HCT116 (cell line): Measurements from ENCODE around the gene PRPF31. TPM values are rescaled to one million over a fixed set of nuclear protein-coding genes. Genes with fewer than 3 reads are reported as not detected.
A peak's percentile ranks its signal among the peaks of the same experiment; 100 is the strongest.

Source experiments
- ATAC-seq: fragments of 200-7000 bp; cut with Tn5 transposase; 2 replicates; pipeline ENCODE4 v1.9.1; 2020; ENCODE audit warnings: mild to moderate bottlenecking, moderate library complexity
- BruUV-seq: library from RNA; stranded (reverse); fragments of 400-500 nt; replicated peaks from 2 replicates; lab custom pipeline; 2021; lab: Mats Ljungman, UMichigan
- CTCF ChIA-PET: fragments of 300-600 bp; sonication (Branson Sonifier 250); formaldehyde crosslinking; loops from one replicate; lab custom pipeline; 2021; ENCODE audit warnings: antibody characterized with exemption; lab: Charles Lee
- POLR2A ChIA-PET: fragments of 300-600, 350-600 bp; sonication (Branson Sonifier 250); formaldehyde crosslinking; loops from one replicate; lab custom pipeline; 2021; ENCODE audit warnings: antibody characterized with exemption; lab: Charles Lee
- RAD21 ChIA-PET, 2 experiments: fragments of 300-600 bp; sonication (Branson Sonifier 250); formaldehyde crosslinking; loops; one replicate each; lab custom pipeline; 2023; ENCODE audit warnings: low total read pairs in 2 of 2; ENCODE audit not compliant: uncharacterized antibody in 2 of 2, unreplicated experiment in 2 of 2, low non-redundant PET in 1 of 2; lab: Charles Lee
- DNase-seq: peaks from one replicate; pipeline ENCODE4 v3.0.0-alpha.2; 2010; ENCODE audit warnings: low read depth, low spot score
- H2AFZ ChIP-seq: fragments of 200-600 bp; shearing (Covaris generic), sonication (generic); 2 replicates; pipeline ENCODE4 v1.6.1; 2017; ENCODE audit warnings: low read depth, mixed run types, mixed read lengths, antibody characterized with exemption, low read length; ENCODE audit not compliant: poor library complexity, severe bottlenecking
- H3K27ac ChIP-seq: 2 replicates; pipeline ENCODE4 v1.5.1; 2012; ENCODE audit warnings: low read depth, low read length
- H3K27me3 ChIP-seq: fragments of 200-600 bp; sonication (generic); 2 replicates; pipeline ENCODE4 v1.6.1; 2016; ENCODE audit warnings: mixed run types, low read length, mixed read lengths; ENCODE audit not compliant: insufficient read depth
- H3K36me3 ChIP-seq, 2 experiments: fragments of 200-500 bp in 1 of 2; fragments of 200-600 bp in 1 of 2; sonication (Bioruptor generic) in 1 of 2; sonication (generic) in 1 of 2; 2 replicates each; pipeline versions ENCODE4 v1.5.1 to v1.6.1; 2014 to 2016; ENCODE audit warnings: low read length in 2 of 2, inconsistent platforms in 1 of 2, mixed read lengths in 1 of 2, mixed run types in 1 of 2; ENCODE audit not compliant: insufficient read depth in 2 of 2, control insufficient read depth in 1 of 2
- H3K4me1 ChIP-seq, 2 experiments: fragments of 200-600 bp in 1 of 2; sonication (generic) in 1 of 2; 2 replicates each; pipeline versions ENCODE4 v1.5.1 to v1.6.1; 2012 to 2017; ENCODE audit warnings: low read length in 2 of 2, inconsistent platforms in 1 of 2, mild to moderate bottlenecking in 1 of 2, mixed read lengths in 1 of 2, mixed run types in 1 of 2, moderate library complexity in 1 of 2; ENCODE audit not compliant: insufficient read depth in 2 of 2, control insufficient read depth in 1 of 2
- H3K4me2 ChIP-seq: fragments of 200-600 bp; sonication (generic); 2 replicates; pipeline ENCODE4 v1.6.1; 2017; ENCODE audit warnings: mixed run types, low read length, mixed read lengths
- H3K4me3 ChIP-seq, 2 experiments: fragments of 200-600 bp in 1 of 2; sonication (generic) in 1 of 2; replicated peaks in 1 of 2; 2 replicates each; pipeline ENCODE4 v1.5.1; 2011 to 2016; ENCODE audit warnings: low read length in 2 of 2, control low read depth in 1 of 2, low read depth in 1 of 2, mild to moderate bottlenecking in 1 of 2, mixed read lengths in 1 of 2, mixed run types in 1 of 2
- H3K79me2 ChIP-seq: fragments of 200-600 bp; sonication (generic); 2 replicates; pipeline ENCODE4 v1.6.1; 2017; ENCODE audit warnings: mild to moderate bottlenecking, mixed run types, low read length, moderate library complexity, mixed read lengths; ENCODE audit not compliant: insufficient read depth
- H3K9ac ChIP-seq: fragments of 200-600 bp; sonication (generic); 2 replicates; pipeline ENCODE4 v1.6.1; 2016; ENCODE audit warnings: low read length, mixed read lengths
- H3K9me2 ChIP-seq: fragments of 200-600 bp; sonication (generic), shearing (Covaris generic); 2 replicates; pipeline ENCODE4 v1.6.1; 2017; ENCODE audit warnings: mixed run types, mild to moderate bottlenecking, moderate library complexity; ENCODE audit not compliant: insufficient read depth
- H3K9me3 ChIP-seq, 2 experiments: fragments of 200-500 bp in 1 of 2; fragments of 200-600 bp in 1 of 2; sonication (Bioruptor generic) in 1 of 2; sonication (generic) in 1 of 2; 2 replicates each; pipeline ENCODE4 v1.6.1; 2014 to 2017; ENCODE audit warnings: low read length in 2 of 2, mixed read lengths in 2 of 2, inconsistent platforms in 1 of 2, low read depth in 1 of 2, mild to moderate bottlenecking in 1 of 2, mixed run types in 1 of 2, moderate library complexity in 1 of 2; ENCODE audit not compliant: control insufficient read depth in 1 of 2, insufficient read depth in 1 of 2
- H4K20me1 ChIP-seq: fragments of 200-600 bp; sonication (generic), shearing (Covaris generic); 2 replicates; pipeline ENCODE4 v1.6.1; 2017; ENCODE audit warnings: mixed run types, mild to moderate bottlenecking, moderate library complexity; ENCODE audit not compliant: insufficient read depth
- ATF3 ChIP-seq: IDR thresholded peaks from 2 replicates; pipeline ENCODE4 v1.6.1; 2012
- CEBPB ChIP-seq: IDR thresholded peaks from 2 replicates; pipeline ENCODE4 v1.6.1; 2012; ENCODE audit warnings: low read depth
- CTCF ChIP-seq, 3 experiments: fragments of 200-600 bp in 1 of 3; sonication (generic) in 1 of 3; IDR thresholded peaks in 2 of 3; conservative IDR thresholded peaks in 1 of 3; 2 replicates each; pipeline ENCODE4 v1.5.1; 2012 to 2017; ENCODE audit warnings: low read depth in 2 of 3, low read length in 2 of 3, antibody characterized with exemption in 1 of 3, borderline replicate concordance in 1 of 3, control low read depth in 1 of 3, mild to moderate bottlenecking in 1 of 3, mixed read lengths in 1 of 3, mixed run types in 1 of 3, moderate library complexity in 1 of 3; ENCODE audit not compliant: insufficient read depth in 1 of 3
- EGR1 ChIP-seq: IDR thresholded peaks from 2 replicates; pipeline ENCODE4 v1.6.1; 2012; ENCODE audit warnings: low read depth
- ELF1 ChIP-seq: IDR thresholded peaks from 2 replicates; pipeline ENCODE4 v1.6.1; 2012; ENCODE audit warnings: low read depth, borderline replicate concordance
- EZH2 ChIP-seq: fragments of 200-600 bp; sonication (generic); IDR thresholded peaks from 2 replicates; pipeline ENCODE4 v1.6.1; 2017; ENCODE audit warnings: antibody characterized with exemption, mixed run types
- FOSL1 ChIP-seq: IDR thresholded peaks from 2 replicates; pipeline ENCODE4 v1.6.1; 2012; ENCODE audit warnings: low read depth
- JUND ChIP-seq: IDR thresholded peaks from 2 replicates; pipeline ENCODE4 v1.6.1; 2012
- MAX ChIP-seq: IDR thresholded peaks from 2 replicates; pipeline ENCODE4 v1.6.1; 2012
- POLR2AphosphoS5 ChIP-seq: IDR thresholded peaks from 2 replicates; pipeline ENCODE4 v1.6.1; 2011; ENCODE audit warnings: mild to moderate bottlenecking, low read depth, low read length, moderate library complexity
- SIN3A ChIP-seq: IDR thresholded peaks from 2 replicates; pipeline ENCODE4 v1.6.1; 2012; ENCODE audit warnings: low read depth
- SP1 ChIP-seq: IDR thresholded peaks from 2 replicates; pipeline ENCODE4 v1.6.1; 2012; ENCODE audit warnings: low read depth
- SRF ChIP-seq: IDR thresholded peaks from 2 replicates; pipeline ENCODE4 v1.6.1; 2012; ENCODE audit warnings: low read depth
- TCF7L2 ChIP-seq: IDR thresholded peaks from 2 replicates; pipeline ENCODE4 v1.7.0; 2011; ENCODE audit warnings: borderline replicate concordance, inconsistent platforms; ENCODE audit not compliant: insufficient read depth, insufficient read length; ENCODE audit errors: extremely low read depth
- YY1 ChIP-seq: IDR thresholded peaks from 2 replicates; pipeline ENCODE4 v1.6.1; 2011; ENCODE audit warnings: low read length, low read depth, moderate library complexity, mild to moderate bottlenecking; ENCODE audit not compliant: insufficient replicate concordance; ENCODE audit errors: extremely low read depth
- ZFX ChIP-seq: fragments of 450-650 bp; IDR thresholded peaks from 2 replicates; pipeline ENCODE4 v1.6.1; 2017
- intact Hi-C: fragments of 100-400 bp; cut with micrococcal nuclease; formaldehyde crosslinking; loops from 2 replicates; pipeline ENCODE4 v1.10.0; 2022
- total RNA-seq: library from RNA; stranded (reverse); gene quantifications from one replicate; pipeline ENCODE4 v1.2.1, GENCODE V29; 2021; ENCODE audit not compliant: unreplicated experiment

Gene PRPF31
- total RNA-seq, 1 experiment from 2014 or later: 99.0 TPM

DNA sequence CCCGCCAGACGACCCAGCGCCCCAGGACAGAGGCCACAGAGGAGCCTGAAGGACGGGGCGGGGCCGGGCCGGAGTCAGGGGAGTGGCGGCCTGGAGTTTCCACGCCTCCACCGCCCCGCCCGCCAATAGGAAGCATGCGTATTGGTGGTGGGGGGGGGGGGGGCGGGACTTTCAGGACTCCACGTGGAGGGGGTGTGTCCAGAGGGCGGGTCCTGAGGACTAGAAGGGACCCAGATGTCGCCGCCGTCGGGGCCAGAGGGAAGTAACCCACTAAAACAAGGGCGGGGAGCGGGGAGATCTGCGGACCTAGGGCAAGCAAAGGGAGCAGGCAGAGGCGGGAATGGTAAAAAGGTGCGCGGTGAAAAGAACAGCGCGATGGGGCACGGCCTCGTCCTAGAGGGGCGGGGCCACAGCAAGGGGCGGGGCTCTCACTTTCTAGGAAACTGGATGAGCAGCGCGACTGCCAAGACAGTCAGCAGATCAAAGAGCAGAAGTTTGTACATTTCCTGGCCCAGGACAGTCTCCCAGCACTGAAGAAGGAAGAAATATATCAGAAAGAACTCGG, 46.8 kb downstream of the PRPF31 start:
- ChIA-PET POLR2A (no interaction called here), RAD21 (no interaction called here), CTCF (interaction anchor here (1.1 kb wide), 1 partner anchor 11 kb away, joined by 3 read pairs; the partner anchor contains the start of gene TMC4)
- Histone ChIP-seq H3K4me2 (peak overlapping the region; percentile 67), H3K36me3 (no peaks in the 10 kb centered on the region; a peak in 1 of 4 replicates), H3K79me2 (peaks cover 8% of the 10 kb centered on the region), H3K9me3 (no peaks in the 10 kb centered on the region), H3K4me1 (peaks cover 26 to 50% of the 10 kb centered on the region in 2 experiments), H3K9me2 (no peaks in the 10 kb centered on the region), H3K27ac (peak overlapping the region; percentile 22; the same call in 1 of the 2 replicates), H2AFZ (no peak overlapping the region), H3K27me3 (no peaks in the 10 kb centered on the region), H3K9ac (no peak overlapping the region; the same call in 1 of the 2 replicates), H3K4me3 (peak overlapping the region in 1 of 2 experiments; percentile 20; a peak in 1 of 4 replicates), H4K20me1 (no peaks in the 10 kb centered on the region)
- peak; percentile 39 for ATAC-seq
- BruUV-seq: no TSS peak
- intact Hi-C loops: no loop called here
- DNase-seq: peak; percentile 65
- 0 out of 2 replicates have a peak, but pooled peaks have one; percentile 39 for TF ChIP-seq POLR2AphosphoS5
- no peak for TF ChIP-seq CEBPB

GRCh38 chr19:54162884-54163283, 47.3 kb downstream of the PRPF31 start:
- Histone ChIP-seq H3K27me3 (no peaks in the 10 kb centered on the region), H3K9ac (no peak overlapping the region), H3K9me3 (no peaks in the 10 kb centered on the region), H3K27ac (no peak overlapping the region), H3K79me2 (peaks cover 8% of the 10 kb centered on the region), H3K9me2 (no peaks in the 10 kb centered on the region), H3K4me1 (peaks cover 26 to 50% of the 10 kb centered on the region in 2 experiments), H3K36me3 (no peaks in the 10 kb centered on the region), H4K20me1 (no peaks in the 10 kb centered on the region), H3K4me3 (no peak overlapping the region), H3K4me2 (peak overlapping the region; percentile 67), H2AFZ (no peak overlapping the region)
- no peak for ATAC-seq
- ChIA-PET RAD21 (no interaction called here), POLR2A (interaction anchor here (1.0 kb wide), 1 partner anchor 27 kb away, joined by 3 read pairs; the partner anchor contains the start of gene MBOAT7), CTCF (interaction anchor here (1.1 kb wide), 1 partner anchor 10 kb away, joined by 3 read pairs; the partner anchor contains the start of gene TMC4)
- intact Hi-C loops: no loop called here
- TF ChIP-seq POLR2AphosphoS5: no peak
- no peak for TF ChIP-seq ATF3
- no peak for TF ChIP-seq EZH2
- no peak for TF ChIP-seq FOSL1
- TF ChIP-seq CTCF (IDR thresholded peaks at IDR 0.05 in 2 of 3, conservative IDR thresholded peaks at IDR 0.05 in 1 of 3; ENCODE audit: borderline replicate concordance in 1 of 3, insufficient read depth in 1 of 3, low read depth in 2 of 3, low read length in 2 of 3): no peak
- no peak for TF ChIP-seq SP1
- TF ChIP-seq TCF7L2: no peak
- no peak for TF ChIP-seq JUND
- no peak for TF ChIP-seq EGR1
- TF ChIP-seq SIN3A: no peak
- TF ChIP-seq ELF1: no peak
- no peak for TF ChIP-seq ZFX
- no peak for TF ChIP-seq YY1
- no peak for TF ChIP-seq SRF
- TF ChIP-seq MAX: no peak
- no TSS peak for BruUV-seq
- no peak for DNase-seq
